ENCODE results near the gene PRSS23.

DNA sequence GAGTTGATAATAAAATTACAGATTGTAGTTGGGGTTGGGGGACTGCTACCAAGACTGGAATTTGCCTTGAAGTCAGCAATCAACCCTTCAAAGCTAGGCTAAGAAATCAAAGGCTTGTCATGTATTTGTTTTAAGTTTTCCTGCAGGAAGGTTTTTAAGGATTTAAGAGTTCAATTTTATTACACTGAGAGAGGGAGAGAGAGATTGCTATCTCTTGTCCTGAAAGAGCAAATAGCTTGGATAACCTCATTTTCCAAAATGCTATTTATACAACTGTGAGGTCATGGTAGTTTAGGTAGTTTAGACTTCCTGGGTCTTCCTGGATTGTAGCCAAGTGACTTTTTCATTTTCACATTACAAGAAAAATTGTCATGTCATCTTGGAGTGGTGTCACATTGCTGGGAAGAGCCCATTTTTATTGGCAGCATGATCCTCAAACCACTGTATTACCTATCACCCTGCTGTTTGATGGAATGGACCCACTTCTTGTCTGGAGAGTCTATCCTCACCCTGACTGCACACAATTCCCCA is 10.1 kb upstream of the PRSS23 start:
- TF ChIP-seq, protein P1, sequence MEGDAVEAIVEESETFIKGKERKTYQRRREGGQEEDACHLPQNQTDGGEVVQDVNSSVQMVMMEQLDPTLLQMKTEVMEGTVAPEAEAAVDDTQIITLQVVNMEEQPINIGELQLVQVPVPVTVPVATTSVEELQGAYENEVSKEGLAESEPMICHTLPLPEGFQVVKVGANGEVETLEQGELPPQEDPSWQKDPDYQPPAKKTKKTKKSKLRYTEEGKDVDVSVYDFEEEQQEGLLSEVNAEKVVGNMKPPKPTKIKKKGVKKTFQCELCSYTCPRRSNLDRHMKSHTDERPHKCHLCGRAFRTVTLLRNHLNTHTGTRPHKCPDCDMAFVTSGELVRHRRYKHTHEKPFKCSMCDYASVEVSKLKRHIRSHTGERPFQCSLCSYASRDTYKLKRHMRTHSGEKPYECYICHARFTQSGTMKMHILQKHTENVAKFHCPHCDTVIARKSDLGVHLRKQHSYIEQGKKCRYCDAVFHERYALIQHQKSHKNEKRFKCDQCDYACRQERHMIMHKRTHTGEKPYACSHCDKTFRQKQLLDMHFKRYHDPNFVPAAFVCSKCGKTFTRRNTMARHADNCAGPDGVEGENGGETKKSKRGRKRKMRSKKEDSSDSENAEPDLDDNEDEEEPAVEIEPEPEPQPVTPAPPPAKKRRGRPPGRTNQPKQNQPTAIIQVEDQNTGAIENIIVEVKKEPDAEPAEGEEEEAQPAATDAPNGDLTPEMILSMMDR (IDR thresholded peaks at IDR 0.05 in 2 of 3, conservative IDR thresholded peaks at IDR 0.05 in 1 of 3; ENCODE audit: control insufficient read depth in 2 of 3, extremely low read depth in 1 of 3, insufficient read depth in 1 of 3, low read depth in 3 of 3, low read length in 3 of 3) = no peak
- no peak for TF ChIP-seq JUNB (IDR thresholded peaks at IDR 0.05)
- TF ChIP-seq EZH2 (IDR thresholded peaks at IDR 0.05; ENCODE audit: borderline replicate concordance, control insufficient read depth, low read depth, low read length) = no peak
- TF ChIP-seq, protein P2, sequence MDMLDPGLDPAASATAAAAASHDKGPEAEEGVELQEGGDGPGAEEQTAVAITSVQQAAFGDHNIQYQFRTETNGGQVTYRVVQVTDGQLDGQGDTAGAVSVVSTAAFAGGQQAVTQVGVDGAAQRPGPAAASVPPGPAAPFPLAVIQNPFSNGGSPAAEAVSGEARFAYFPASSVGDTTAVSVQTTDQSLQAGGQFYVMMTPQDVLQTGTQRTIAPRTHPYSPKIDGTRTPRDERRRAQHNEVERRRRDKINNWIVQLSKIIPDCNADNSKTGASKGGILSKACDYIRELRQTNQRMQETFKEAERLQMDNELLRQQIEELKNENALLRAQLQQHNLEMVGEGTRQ (IDR thresholded peaks at IDR 0.05; ENCODE audit: borderline replicate concordance, low read depth, low read length) = no peak
- no peak for TF ChIP-seq GABPA (IDR thresholded peaks at IDR 0.05; ENCODE audit: low read depth)
- no peak for TF ChIP-seq PML (IDR thresholded peaks at IDR 0.05; ENCODE audit: low read length)
- no peak for TF ChIP-seq CBX5 (IDR thresholded peaks at IDR 0.05; ENCODE audit: low read depth)
- TF ChIP-seq CREB1 (IDR thresholded peaks at IDR 0.05; ENCODE audit: low read depth) = no peak
